NCI-H526 treated with DMSO at 0.1 percent for 48 hours (cell line): ENCODE results near the gene ALK.

Experiments used
- DNase-seq: peaks from one replicate; lab custom pipeline; 2025; lab: John Stamatoyannopoulos, UW

The ALK gene

GRCh38 chr2:29146197-29146596 is 775.2 kb downstream of the ALK start:
- no peak for DNase-seq

DNA sequence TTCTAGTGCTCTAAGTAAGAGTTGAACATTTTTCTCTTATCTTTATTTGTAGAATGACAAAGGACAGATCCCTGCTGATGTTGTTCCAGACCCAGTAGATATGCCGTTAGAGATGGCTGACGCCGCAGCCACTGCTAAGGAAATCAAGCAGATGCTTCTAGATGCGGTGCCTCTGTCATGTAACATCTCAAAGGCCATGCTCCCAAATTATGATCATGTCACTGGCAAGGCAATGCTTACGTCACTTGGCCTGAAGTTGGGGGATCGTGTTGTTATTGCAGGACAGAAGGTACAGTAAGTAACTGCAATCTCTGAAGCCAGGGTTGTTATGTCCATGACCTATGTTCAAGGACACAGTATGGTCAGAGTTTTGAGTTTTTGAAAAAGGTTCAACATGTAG is 777.7 kb downstream of the ALK start:
- no peak for DNase-seq
